GM19324 (cell line): ENCODE measurements around the gene LAP3.

Experiments
- ATAC-seq: cut with Tn5 transposase; IDR thresholded peaks from one replicate; pipeline ENCODE4 v1.9.1; 2021; ENCODE audit warnings: mild to moderate bottlenecking, moderate library complexity; ENCODE audit not compliant: unreplicated experiment, low FRiP score

The LAP3 gene

DNA sequence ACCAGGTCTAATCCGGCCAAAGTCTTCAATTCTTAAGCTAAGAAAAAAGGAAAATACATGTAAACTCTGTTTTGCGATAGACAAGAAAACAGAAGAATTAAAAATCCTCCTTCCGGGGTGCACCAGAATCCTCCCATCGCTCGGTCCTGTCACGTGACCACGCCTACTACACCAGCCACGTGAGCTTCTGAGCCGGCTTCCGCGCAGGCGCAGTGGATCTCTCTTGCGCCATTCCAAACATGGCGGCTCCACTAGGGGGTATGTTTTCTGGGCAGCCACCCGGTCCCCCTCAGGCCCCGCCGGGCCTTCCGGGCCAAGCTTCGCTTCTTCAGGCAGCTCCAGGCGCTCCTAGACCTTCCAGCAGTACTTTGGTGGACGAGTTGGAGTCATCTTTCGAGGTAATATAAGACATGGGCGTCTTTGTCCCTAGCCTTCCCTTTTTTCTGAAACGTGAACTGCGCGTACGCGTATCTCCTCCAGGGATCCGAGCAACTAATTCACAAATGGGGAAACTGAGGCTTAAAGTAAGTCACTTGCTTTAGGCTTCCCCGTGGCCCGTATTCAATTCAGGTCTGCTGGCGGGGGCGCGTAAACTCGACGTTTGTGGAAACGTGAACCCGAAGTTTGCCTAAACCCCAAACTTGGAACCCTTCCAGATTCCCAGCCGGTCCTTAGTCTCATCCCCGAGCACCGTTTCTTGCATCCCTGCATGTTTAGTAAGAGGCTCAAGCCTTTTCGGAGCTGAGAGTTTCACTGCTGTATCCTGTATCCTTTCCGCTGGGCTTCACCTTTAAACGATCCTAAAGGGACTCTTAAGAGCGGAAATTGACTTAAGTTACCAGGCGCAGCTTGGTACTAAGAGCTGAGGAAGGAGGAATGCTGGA, 37.7 kb downstream of the LAP3 start, which contains the start of gene MED28:
TSS of gene MED28 (plus strand) at position 226 of the 884 bp plus-strand sequence. CDS start at position 240, 14 bp downstream.
- peak; percentile 97 for ATAC-seq

DNA sequence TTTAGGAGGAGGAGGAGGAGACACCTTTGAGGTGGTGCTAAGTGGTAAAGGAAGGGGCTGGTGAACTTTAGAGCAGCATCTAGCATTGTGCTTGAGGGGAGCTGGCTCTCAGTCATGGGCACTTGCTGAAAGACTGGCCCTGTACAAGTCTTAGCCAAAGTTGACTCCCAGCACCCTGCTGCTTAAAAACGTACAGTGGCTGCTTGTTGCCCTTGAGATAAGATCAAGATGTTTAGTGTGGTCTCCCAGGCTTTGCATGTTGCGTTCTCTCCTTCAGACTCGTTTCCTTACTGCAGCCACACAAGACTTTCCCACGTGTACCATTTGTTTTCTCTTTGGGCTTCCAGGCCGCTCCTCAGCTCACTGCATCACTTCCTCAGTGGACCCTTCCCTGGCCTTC, 39.3 kb downstream of the LAP3 start:
- no peak for ATAC-seq

DNA sequence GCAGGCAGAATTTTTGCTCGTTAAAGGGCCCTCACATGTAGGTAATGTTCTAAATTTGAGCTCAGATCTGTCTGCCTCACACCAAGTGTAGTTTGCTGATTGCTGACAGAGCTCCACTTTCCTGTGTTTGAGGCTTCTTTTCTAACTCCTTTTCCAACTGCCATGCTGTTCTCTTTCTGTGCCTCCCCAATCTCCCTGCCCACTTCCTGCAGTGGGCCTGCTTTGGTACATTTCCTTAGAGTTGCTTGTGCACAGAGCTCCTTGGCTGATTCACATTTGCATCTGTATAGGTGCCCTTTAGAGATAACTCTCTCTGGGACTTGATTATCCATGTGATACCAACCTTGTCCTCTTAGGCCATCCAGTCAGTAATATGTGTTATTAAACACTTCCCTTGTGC, 41.9 kb downstream of the LAP3 start:
- no peak for ATAC-seq

DNA sequence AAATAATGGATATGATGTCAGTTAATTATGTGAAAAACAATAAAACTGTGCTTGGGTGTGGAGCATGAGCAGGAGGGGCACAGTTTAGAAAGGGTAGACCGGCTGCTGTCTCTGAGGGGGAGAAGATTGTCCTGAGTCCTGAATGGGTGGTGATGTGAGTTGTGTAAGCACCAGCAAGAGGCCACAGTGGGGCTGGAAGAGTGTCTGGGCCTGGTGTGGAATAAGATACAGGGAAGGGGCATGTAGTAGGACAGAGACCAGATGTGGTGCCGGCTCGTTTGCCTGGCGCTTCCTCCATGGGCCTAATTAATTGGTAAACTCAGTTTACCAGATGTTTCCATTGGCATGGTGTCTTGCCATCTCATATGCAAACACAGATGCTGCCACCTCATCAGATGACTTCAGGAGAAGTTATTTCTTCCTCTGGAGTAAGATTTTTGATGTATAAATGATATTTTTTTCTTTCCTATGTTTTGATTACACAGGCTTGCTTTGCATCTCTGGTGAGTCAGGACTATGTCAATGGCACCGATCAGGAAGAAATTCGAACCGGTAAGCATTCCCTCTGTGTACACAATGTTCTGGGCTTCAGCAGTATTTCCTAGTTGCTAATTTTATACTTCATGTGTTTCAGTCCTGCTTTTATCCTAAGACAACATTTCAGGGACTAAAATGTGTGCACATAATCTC, 42.6 kb downstream of the LAP3 start:
- no peak for ATAC-seq

DNA sequence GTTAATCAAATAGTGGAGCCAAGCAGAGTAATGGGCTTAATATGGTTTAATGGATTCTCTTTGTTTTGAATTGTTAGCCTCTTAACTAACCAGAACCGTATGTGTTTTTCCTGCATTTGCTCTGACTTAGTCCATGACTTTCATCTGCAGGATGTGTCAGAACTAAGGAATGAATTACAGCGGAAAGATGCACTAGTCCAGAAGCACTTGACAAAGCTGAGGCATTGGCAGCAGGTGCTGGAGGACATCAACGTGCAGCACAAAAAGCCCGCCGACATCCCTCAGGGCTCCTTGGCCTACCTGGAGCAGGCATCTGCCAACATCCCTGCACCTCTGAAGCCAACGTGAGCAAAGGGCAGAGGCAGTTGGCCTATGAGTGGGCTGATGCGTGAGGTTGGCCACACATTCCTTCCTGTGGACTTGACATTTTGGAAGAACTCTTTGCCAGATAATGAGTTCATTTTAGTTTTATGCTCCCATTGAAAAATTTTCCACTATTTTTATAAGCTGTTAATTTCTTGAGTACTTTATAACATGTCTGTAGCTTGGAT, 46.5 kb downstream of the LAP3 start:
- no peak for ATAC-seq

DNA sequence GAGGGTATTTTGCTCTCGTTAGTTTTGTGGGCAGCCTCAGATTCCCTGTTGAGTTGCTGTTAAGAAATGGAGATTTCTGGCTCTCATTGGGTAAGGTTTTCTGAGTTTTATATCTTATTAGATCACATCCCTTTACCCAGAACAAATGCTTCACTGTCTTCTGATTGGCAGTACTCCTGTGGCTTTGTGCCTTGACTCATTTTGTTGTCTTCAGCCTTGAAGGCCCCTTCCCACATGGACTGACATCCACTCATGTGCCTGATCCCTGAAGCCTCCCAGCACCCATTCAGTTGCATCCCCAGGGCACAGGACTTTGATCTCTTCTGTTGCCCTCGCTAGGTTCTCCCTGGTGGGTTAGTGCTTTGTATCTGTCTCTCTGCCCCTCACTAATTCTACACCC, 47.8 kb downstream of the LAP3 start:
- no peak for ATAC-seq

DNA sequence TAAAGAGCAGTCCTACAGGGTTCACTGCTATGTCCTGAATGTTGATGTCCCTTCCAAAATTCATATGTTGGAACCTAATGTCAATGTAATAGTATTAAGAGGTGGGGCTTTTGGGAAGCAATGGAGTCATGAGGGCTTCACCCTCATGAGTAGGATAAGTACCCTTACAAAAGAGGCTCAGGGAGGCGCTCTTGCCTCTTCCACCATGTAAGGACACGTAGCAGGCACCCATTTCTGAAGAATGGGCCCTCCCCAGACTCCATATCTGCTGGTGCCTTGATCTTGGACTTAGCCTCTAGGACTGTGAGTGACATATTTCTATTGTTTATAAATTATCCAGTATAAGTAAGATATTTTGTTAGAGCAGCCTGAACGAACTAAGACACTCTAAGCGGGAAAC, 53.2 kb downstream of the LAP3 start:
- ATAC-seq = no peak

DNA sequence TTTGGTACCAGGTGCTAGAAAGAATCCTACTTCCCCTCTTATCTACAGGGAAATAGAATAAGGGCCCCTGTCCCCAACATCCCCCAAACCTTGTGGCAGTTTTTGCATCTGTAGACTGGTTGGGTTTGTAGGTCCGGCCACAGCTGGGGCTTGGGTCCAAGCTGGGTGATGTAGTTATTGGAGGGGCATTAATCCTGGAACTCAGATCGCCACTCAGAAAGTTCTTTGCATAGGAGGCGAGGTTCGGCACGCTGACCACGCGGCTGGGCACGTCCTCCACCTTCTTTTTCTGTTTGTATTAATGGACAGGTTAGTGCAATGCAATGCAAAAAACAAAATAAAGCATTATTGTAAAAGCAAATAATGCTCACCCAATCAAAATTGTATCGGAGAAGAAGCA, 56.6 kb downstream of the LAP3 start:
- ATAC-seq = no peak

DNA sequence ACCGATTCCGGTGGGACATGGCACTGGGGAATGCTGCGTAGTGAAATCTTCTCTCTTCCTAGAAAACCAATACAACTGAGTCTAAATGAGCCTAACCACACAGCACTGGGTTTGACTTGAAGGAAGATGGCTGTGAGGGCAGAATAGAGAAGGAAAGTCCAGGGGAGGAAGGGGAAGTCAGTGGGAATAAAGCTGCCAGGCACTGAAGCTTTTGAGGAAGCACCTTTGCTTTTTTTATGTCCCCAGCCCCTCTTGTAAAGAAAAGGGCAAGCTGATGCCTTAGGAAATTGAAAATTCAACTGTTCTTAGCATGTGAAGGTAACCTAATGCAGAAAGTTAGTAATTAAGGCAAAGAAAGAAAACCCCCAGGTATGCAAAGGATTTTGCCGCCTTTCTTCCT, 58.1 kb downstream of the LAP3 start:
- ATAC-seq = no peak

DNA sequence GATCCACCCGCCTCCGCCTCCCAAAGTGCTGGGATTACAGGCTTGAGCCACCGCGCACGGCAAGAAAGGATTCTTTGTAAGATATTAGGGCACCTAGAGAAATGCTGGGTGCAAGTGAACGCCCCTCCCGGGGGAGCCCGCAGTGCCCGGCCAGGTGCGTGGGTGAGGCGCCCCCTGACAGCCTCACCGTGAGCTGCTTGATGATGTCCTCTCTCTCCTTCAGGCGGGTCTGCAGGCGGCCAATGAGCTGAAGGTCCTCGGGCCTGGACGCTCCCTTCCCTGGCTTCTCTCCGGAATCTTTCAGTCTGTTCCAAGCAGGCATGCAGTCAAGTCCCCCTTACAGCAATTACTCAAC, 59.3 kb downstream of the LAP3 start:
- no peak for ATAC-seq

DNA sequence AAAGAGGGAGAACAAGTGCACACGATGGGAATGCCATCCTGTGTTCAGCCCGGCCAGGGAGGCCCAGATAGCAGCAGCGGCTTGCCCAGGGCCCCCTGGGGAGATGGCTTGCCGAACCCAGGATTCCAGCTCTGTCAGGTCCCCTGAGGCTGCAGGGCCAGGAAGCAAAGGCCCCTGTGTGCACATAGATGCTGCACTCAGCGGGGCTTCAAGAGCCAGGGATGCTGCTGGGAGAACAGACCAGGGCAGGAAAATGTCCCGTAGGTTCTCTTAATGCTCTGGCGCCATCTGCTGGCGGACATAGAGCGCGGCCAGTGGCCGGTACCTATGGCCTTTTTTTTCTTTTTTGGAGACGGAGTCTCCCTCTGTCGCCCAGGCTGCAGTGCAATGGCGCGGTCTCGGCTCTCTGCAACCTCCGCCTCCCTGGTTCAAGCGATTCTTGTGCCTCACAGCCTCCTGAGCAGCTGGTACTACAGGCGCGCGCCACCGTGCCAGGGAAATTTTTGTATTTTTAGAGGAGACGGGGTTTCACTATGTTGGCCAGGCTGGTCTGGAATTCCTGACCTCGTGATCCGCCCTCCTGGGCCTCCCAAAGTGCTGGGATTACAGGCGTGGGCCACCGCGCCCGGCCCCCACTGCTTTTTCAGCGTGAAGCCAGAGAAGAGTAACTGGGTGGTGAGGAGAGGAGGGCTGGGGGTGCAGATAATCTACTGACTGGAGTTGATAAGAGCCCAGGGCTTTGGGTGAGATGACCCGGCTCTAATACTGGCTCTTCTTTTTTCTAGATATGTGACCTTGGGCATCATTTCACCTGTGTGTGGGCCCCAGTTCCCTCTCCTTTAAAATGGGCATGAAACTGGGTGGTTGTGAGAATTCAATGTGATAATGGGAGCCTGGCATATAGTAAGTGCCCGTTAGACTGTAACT, 60.0 kb downstream of the LAP3 start:
- peak; percentile 62 for ATAC-seq

DNA sequence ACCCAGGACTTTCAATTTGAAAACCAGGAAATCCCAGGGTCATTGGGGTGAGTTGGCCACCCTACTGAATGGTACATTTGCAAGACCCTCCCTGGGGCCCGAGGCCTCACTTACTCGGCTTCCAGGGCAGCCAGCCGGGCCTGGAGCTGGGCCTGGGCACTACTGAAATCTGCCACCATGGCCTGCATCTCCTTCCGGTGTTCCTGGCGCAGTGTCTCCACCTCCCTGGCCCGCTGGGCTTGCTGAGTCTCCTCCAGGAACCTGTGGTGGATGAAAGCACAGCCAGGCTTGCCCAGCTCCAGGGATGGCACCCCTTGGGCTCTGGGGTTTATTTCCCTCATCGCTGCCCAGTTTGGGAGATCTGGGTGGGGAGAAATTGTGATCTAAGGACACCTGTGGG, 62.1 kb downstream of the LAP3 start:
- no peak for ATAC-seq

DNA sequence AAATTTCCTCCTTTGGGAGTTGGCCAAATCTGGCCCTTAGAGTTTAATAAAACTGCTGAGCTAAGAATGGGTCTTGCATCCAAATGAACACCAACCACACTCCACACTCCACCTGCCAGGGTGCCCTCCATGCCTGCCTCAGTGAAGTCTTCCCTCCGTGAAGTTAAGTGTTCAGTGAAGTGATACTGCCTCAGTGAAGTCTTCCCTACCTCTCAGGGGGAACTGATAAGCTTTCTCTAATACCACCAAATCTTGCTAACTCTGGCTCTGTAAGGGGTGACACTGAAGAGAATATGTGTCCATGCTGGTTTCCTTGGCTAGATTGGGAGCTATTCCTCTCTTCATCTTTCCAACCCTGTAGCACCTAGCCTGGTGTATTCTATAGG, 65.4 kb downstream of the LAP3 start:
- no peak for ATAC-seq

DNA sequence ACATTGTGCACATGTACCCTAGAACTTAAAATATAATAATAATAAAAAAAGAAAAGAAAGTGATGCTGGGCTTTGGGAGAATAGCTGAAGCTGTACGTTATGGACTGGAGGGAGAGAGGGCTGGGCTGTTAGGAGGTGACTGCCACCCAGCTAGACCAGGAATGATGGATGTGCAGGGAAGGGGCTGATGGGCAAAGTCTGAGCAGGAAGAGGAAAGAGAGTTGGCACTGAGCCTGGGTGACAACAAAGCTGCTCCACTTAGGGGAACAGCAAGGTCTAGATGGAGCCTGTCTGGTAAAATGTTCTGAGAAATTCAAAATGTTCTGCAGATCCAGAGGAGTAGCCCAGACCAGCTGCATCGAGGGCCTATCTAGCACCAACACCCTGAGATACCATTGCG, 69.7 kb downstream of the LAP3 start:
- no peak for ATAC-seq

DNA sequence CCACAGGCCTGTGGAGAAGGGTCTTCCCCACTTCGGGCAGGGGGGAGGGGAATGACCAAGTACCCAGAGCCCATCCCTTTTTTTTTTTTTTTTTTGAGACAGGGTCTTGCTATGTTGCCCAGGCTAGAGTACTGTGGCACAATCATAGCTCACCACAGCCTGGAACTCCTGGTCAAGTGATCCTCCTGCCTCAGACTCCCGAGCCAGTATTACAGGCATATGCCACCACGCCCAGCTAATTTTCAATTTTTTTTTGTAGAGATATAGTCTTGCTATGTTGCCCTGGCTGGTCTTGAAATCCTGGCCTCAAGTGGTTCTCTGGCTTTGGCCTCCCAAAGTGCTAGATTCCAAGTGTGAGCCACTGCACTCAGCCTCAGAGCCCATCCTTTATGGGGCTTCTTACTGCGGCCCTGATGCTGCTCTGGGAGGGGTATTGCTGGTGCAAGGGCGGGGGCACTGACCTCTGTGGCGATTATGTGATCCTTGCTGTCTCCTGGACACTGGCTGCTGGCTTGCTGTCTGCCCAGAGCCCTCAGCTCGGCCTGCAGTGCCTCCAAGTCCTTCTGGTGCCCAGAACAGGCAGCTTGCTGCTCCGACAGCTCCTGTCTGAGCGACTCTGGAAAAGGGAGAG, 70.3 kb downstream of the LAP3 start:
- ATAC-seq = no peak

DNA sequence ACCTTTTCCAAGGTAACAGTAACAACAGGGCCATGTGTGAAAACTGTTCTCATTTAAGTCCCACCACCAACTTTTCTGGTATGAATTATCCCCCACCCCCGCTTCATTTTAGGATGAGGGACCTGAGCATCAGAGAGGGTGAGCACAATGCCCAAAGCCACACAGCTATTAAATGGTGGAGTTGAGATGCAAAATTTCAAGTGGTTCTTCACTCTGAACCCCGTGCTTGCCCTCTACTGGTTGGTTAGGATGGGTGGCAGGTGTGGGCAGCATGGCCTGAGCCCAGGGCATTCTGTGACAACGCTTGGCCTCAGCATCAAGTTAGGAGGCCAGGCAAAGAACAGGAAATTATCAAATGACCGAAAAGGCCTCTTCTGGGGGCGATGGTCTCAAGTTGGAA, 70.9 kb downstream of the LAP3 start:
- no peak for ATAC-seq

DNA sequence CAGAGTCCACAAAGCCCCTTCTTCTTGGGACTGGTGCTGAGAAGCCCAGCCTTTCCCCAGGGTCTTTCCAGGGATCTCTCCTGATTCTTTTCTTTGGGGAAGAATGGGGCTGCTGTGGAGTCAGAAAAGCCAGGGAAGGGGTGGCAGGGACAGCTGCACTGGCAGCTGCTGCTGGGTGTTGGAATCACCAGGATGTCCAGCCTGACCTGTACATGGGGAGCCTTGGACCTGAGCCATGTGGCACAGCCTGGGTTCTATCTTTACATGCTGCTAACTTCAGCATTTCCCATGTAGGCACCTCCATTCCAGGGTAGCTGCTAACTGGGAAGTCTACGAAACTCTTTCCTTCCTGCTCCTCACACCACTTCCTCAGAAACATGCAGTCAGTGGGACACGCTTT, 73.4 kb downstream of the LAP3 start:
- no peak for ATAC-seq

DNA sequence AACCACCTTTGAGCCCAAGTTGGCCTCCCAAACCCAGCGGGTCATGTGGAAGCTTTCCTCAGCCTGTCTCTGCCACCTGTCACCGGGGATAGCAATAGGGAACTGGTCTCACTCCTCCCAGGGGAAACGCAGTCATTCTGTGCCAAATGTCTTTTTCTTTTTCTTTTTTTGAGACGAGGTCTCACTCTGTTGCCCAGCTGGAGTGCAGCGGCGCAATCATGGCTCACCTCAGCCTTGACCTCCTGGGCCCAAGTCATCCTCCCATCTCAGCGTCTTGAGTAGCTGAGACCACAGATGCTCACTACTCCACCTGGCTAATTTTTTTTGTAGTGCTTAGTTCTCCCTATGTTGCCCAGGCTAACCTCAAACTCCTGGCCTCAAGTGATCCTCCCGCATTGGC, 77.7 kb downstream of the LAP3 start:
- no peak for ATAC-seq

DNA sequence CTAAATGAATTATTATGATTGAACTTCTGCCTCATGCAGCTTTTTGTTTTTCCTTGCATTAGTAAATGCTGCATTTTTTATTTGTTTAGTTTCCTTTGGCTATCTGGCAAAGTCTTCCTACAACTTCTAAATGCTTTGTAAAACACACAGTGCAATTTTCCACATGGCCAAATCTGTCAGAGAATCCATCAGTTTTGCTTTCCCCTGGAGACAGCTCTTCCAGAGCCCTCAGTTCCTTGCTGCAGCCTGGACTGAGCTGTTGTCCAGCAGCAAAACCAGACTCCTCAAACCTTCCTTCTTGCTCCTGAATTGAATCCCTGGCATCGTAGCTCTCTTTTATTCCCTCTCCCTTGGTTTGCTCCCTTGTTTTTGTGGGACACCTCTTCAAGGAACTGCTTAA, 80.1 kb downstream of the LAP3 start:
- ATAC-seq = no peak
